GM12878 (cell line): Measurements from ENCODE around the gene CPLX1. TPM values are rescaled to one million over a fixed set of nuclear protein-coding genes. Genes with fewer than 3 reads are reported as not detected.

Experiments
- ATAC-seq: fragments of 200-7000 bp; cut with Tn5 transposase; 3 replicates; pipeline ENCODE4 v1.9.1; 2020; ENCODE audit warnings: mild to moderate bottlenecking, moderate library complexity
- BruUV-seq: library from RNA; stranded (reverse); fragments of 400-500 nt; replicated peaks from 2 replicates; lab custom pipeline; 2021; lab: Mats Ljungman, UMichigan
- CTCF ChIA-PET: fragments of 300-600 bp; sonication (Branson Sonifier 250); formaldehyde crosslinking; extraction: SDS; loops from one replicate; lab custom pipeline; 2021; ENCODE audit warnings: inconsistent platforms; lab: Yijun Ruan, JAX
- POLR2A ChIA-PET: fragments of 350-600 bp; formaldehyde crosslinking; extraction: SDS; loops from one replicate; lab custom pipeline; 2021; ENCODE audit warnings: inconsistent platforms; lab: Charles Lee
- RAD21 ChIA-PET: fragments of 300-600 bp; sonication (Branson Sonifier 250); formaldehyde crosslinking; loops from one replicate; lab custom pipeline; 2023; ENCODE audit warnings: antibody characterized with exemption; ENCODE audit not compliant: unreplicated experiment; lab: Charles Lee
- SMC1A ChIA-PET: fragments of 300-600 bp; sonication (Branson Sonifier 250); formaldehyde crosslinking; loops from one replicate; lab custom pipeline; 2023; ENCODE audit not compliant: unreplicated experiment, uncharacterized antibody; lab: Charles Lee
- DNase-seq: peaks from one replicate; pipeline ENCODE4 v3.0.0-alpha.2; 2011; ENCODE audit warnings: low read depth, low spot score
- FAIRE-seq: peaks from 3 replicates; lab custom pipeline; 2011; peaks lifted over from hg19 to GRCh38; lab: Jason Lieb, UNC
- H2AFZ ChIP-seq: 2 replicates; pipeline ENCODE4 v1.6.0; 2011; ENCODE audit warnings: low read depth, low read length, control low read depth; ENCODE audit not compliant: control insufficient read depth
- H3K27ac ChIP-seq: 2 replicates; pipeline ENCODE4 v1.5.1; 2011; ENCODE audit warnings: control low read depth; ENCODE audit not compliant: control insufficient read depth, insufficient read depth
- H3K27me3 ChIP-seq, 2 experiments: replicated peaks in 1 of 2; 2 replicates each; pipeline versions ENCODE4 v1.6.0 to v1.6.1; 2011; ENCODE audit warnings: low read length in 1 of 2; ENCODE audit not compliant: control insufficient read depth in 2 of 2, insufficient read depth in 2 of 2
- H3K36me3 ChIP-seq, 2 experiments: 2 replicates each; pipeline ENCODE4 v1.5.1; 2011; ENCODE audit warnings: low read length in 1 of 2; ENCODE audit not compliant: control insufficient read depth in 2 of 2, insufficient read depth in 2 of 2
- H3K4me1 ChIP-seq: 2 replicates; pipeline ENCODE4 v1.6.1; 2011; ENCODE audit warnings: mild to moderate bottlenecking, low read length, moderate library complexity, mixed read lengths; ENCODE audit not compliant: control insufficient read depth, insufficient read depth
- H3K4me2 ChIP-seq: 2 replicates; pipeline ENCODE4 v1.6.0; 2011; ENCODE audit warnings: control low read depth; ENCODE audit not compliant: control insufficient read depth, insufficient read depth
- H3K4me3 ChIP-seq: fragments of 200-600 bp; sonication (generic); 2 replicates; pipeline ENCODE4 v1.5.1; 2016
- H3K79me2 ChIP-seq: 2 replicates; pipeline ENCODE4 v1.6.0; 2011; ENCODE audit warnings: low read length; ENCODE audit not compliant: control insufficient read depth, insufficient read depth
- H3K9ac ChIP-seq: 2 replicates; pipeline ENCODE4 v1.8.0; 2011; ENCODE audit warnings: low read length, control low read depth, mixed read lengths; ENCODE audit not compliant: control insufficient read depth, insufficient read depth
- H3K9me3 ChIP-seq: replicated peaks from 3 replicates; pipeline ENCODE4 v1.5.1; 2011; ENCODE audit warnings: mild to moderate bottlenecking, low read length; ENCODE audit not compliant: control insufficient read depth, insufficient read depth
- H4K20me1 ChIP-seq: 2 replicates; pipeline ENCODE4 v1.6.0; 2011; ENCODE audit not compliant: control insufficient read depth, insufficient read depth
- CEBPB ChIP-seq, 2 experiments: fragments of 150-350 bp in 1 of 2; IDR thresholded peaks; 2 replicates each; pipeline ENCODE4 v1.6.1; 2012 to 2014; ENCODE audit warnings: low read depth in 2 of 2, low read length in 2 of 2, borderline replicate concordance in 1 of 2, inconsistent platforms in 1 of 2
- CUX1 ChIP-seq: IDR thresholded peaks from 2 replicates; pipeline ENCODE4 v1.6.1; 2012; ENCODE audit warnings: improper control_type of control experiment, low read depth, low read length; ENCODE audit not compliant: insufficient replicate concordance
- HDAC6 ChIP-seq: fragments of 200-600 bp; sonication (generic); IDR thresholded peaks from one replicate; pipeline ENCODE4 v1.8.0; 2017; ENCODE audit warnings: antibody characterized with exemption; ENCODE audit not compliant: unreplicated experiment
- HDGF ChIP-seq: fragments of 450-650 bp; IDR thresholded peaks from 2 replicates; pipeline ENCODE4 v1.6.1; 2016; ENCODE audit warnings: antibody characterized with exemption
- MYC ChIP-seq: IDR thresholded peaks from 2 replicates; pipeline ENCODE4 v1.6.1; 2011; ENCODE audit warnings: mild to moderate bottlenecking, low read length, moderate library complexity, inconsistent platforms; ENCODE audit not compliant: insufficient read depth, insufficient replicate concordance, insufficient read length, severe bottlenecking
- NFYA ChIP-seq: IDR thresholded peaks from 2 replicates; pipeline ENCODE4 v1.6.1; 2011; ENCODE audit warnings: low read depth, mild to moderate bottlenecking, low read length, improper control_type of control experiment, borderline replicate concordance
- PBX3 ChIP-seq: IDR thresholded peaks from 2 replicates; pipeline ENCODE4 v1.6.1; 2011; ENCODE audit warnings: mild to moderate bottlenecking, low read depth, low read length, moderate library complexity; ENCODE audit not compliant: insufficient replicate concordance
- POLR2AphosphoS2 ChIP-seq: IDR thresholded peaks from 2 replicates; pipeline ENCODE4 v1.6.1; 2011; ENCODE audit warnings: low read depth, mild to moderate bottlenecking, low read length, improper control_type of control experiment, moderate library complexity
- SPI1 ChIP-seq: IDR thresholded peaks from 2 replicates; pipeline ENCODE4 v1.6.1; 2011; ENCODE audit warnings: low read depth, mild to moderate bottlenecking, low read length, moderate library complexity, borderline replicate concordance; ENCODE audit not compliant: insufficient read depth
- SUPT20H ChIP-seq: IDR thresholded peaks from 2 replicates; pipeline ENCODE4 v1.6.1; 2011; ENCODE audit warnings: low read depth, mild to moderate bottlenecking, low read length, moderate library complexity, borderline replicate concordance; ENCODE audit not compliant: control insufficient read depth
- TARDBP ChIP-seq: IDR thresholded peaks from 2 replicates; pipeline ENCODE4 v1.6.1; 2016; ENCODE audit warnings: borderline replicate concordance
- ZNF274 ChIP-seq: IDR thresholded peaks from one replicate; pipeline ENCODE4 v1.8.0; 2011; ENCODE audit not compliant: insufficient read length, insufficient read depth
- WGBS: methylation state at CpG from one replicate; pipeline ENCODE4 v1.1.6; 2016; ENCODE audit warnings: low lambda C conversion rate; ENCODE audit not compliant: insufficient replicate concordance, insufficient coverage; ENCODE audit errors: missing lambda C conversion rate; 5-methylcytosine and 5-hydroxymethylcytosine counted together
- in situ Hi-C: fragments of 300-500 bp; cut with MboI; formaldehyde crosslinking; loops from 9 replicates; pipeline ENCODE4 v1.14.3; 2018; ENCODE audit warnings: mixed read lengths
- intact Hi-C: fragments of 100-400 bp; cut with micrococcal nuclease; formaldehyde crosslinking; loops from one replicate; pipeline ENCODE4 v1.14.2; 2022; ENCODE audit not compliant: unreplicated experiment
- polyA plus RNA-seq, 11 experiments: library from polyadenylated mRNA; depleted of rRNA in 4 of 11; unstranded in 6 of 11; stranded (reverse) in 5 of 11; fragments of >200 nt; fragmentation: Nextera tagmentation in 4 of 11; fragmentation: Illumina TruSeq in 1 of 11; extraction: Ambion mirVana in 4 of 11; extraction: Trizol in 1 of 11; gene quantifications; 1 replicate in 1 of 11; 2 replicates in 10 of 11; pipeline versions ENCODE4 v1.2.1 to v1.2.3, GENCODE V29; 2011 to 2016; ENCODE audit warnings: inconsistent platforms in 2 of 11, missing spikeins in 2 of 11, low read depth in 1 of 11
- total RNA-seq, 4 experiments: library from RNA; depleted of rRNA in 3 of 4; stranded (reverse); fragments of >200 nt in 3 of 4; fragmentation: Illumina TruSeq in 1 of 4; extraction: Trizol in 1 of 4; gene quantifications; 2 replicates each; pipeline versions ENCODE4 v1.2.1 to v1.2.3, GENCODE V29; 2013 to 2021

Gene CPLX1
- total and polyA plus RNA-seq, 10 of the 15 experiments (the other 5 are each of a cell fraction or from before 2014, with no cell fraction given): 0.04 to 1.2 (median 0.13) TPM; not detected in 5

GRCh38 chr4:818106-818921, 7.6 kb downstream of the CPLX1 start (continued):
- TF ChIP-seq CUX1: no peak

- no peaks in the 10 kb centered on the region for H3K79me2 ChIP-seq
- no peak overlapping the region for H3K4me2 ChIP-seq
- DNase-seq (no peak), FAIRE-seq (no peak), ATAC-seq (no peak)
- BruUV-seq: no TSS peak
- WGBS: 45% methylated on average over 11 of the region's 11 CpGs
- ChIA-PET SMC1A (interaction anchor here (1.2 kb wide), 1 partner anchor 73 kb away, joined by 3 read pairs; no protein-coding TSS in a partner anchor), CTCF (interaction anchor here (0.6 to 2.2 kb wide), 2 partner anchors 172 to 350 kb away, joined by 3 to 8 read pairs; partner anchors contain the start of gene IDUA), RAD21 (interaction anchor here (0.9 kb wide), 1 partner anchor 131 kb away, joined by 3 read pairs; no protein-coding TSS in a partner anchor), POLR2A (no interaction called here)
- no peak overlapping the region for H2AFZ ChIP-seq
- H3K27me3 ChIP-seq: no peaks in the 10 kb centered on the region; a peak in 1 of 4 replicates
- H3K4me1 ChIP-seq: no peaks in the 10 kb centered on the region
- H4K20me1 ChIP-seq: no peaks in the 10 kb centered on the region
- H3K36me3 ChIP-seq: no peaks in the 10 kb centered on the region
- TF ChIP-seq TARDBP (no peak), CEBPB (IDR thresholded peaks at IDR 0.05; ENCODE audit: borderline replicate concordance in 1 of 2, low read depth in 2 of 2, low read length in 2 of 2) (no peak), POLR2AphosphoS2 (no peak), SUPT20H (no peak), MYC (no peak), HDAC6 (no peak), PBX3 (no peak), NFYA (no peak), ZNF274 (no peak), SPI1 (no peak), HDGF (no peak)
- in situ Hi-C loops: no loop called here
- H3K9me3 ChIP-seq: no peaks in the 10 kb centered on the region; the same call in 2 of the 3 replicates
- intact Hi-C loops: no loop called here
- no peak overlapping the region for H3K9ac ChIP-seq
- no peak overlapping the region for H3K27ac ChIP-seq
- no peak overlapping the region for H3K4me3 ChIP-seq
Measured at GRCh38 chr4:815464-816146, 10.3 kb downstream of the CPLX1 start.
